Endothelial cell of hepatic sinusoid (primary cell): ENCODE results near the gene CTSL.
"Not testable (repeated sequence)": the region's sequence is repeated elsewhere in the genome, so short reads cannot be mapped to it uniquely, and the experiment has no call there.

ENCODE experiments used
- in situ Hi-C: cut with HindIII; loops from 2 replicates; pipeline ENCODE4 v1.10.0; 2017; ENCODE audit warnings: low sequenced_read_pairs

Gene CTSL

DNA sequence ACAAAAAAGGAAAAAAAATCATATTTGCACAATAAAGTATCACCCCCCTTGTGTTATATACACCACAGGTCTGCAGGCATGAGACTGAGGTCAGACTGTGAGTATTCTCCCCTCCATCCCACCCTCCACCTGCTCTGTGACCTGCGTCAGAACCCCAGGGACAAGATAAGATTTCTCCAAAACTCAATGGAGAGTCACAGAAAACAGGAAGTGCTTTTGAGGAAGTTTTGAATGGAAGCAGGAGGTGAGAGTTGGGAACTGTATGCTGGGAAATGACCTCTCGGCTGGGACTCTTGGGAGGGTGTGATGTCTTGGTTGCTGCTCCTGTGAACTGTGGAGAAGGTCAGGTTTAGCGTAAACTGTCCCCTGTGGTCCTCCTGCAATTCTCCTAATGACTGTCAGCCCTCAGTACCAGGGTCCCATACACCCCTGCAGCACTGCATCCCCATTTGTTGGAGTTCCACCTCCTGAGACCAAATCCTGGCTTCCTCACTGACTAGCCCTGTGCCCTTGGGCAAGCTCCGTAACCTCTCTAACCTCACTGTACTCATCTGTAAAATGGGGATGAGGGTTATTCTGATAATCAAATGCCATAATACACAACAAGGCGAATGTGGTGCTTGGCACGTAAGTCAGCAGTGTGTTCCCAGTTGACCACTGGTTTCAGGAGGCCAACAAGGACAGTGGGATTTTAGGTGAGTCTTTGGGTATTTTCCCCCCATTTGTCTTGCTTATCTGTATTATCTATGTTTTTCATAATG lies 6.9 kb upstream of the CTSL start:
- in situ Hi-C loops, result no loop called here

GRCh38 chr9:87720173-87720572 lies 5.7 kb upstream of the CTSL start:
- in situ Hi-C loops, result no loop called here

- in situ Hi-C loops, result no loop called here
Measured at GRCh38 chr9:87722393-87723088, 3.4 kb upstream of the CTSL start.

- in situ Hi-C loops, result no loop called here
Measured at GRCh38 chr9:87725356-87725899, 491 bp upstream of the CTSL start.

DNA sequence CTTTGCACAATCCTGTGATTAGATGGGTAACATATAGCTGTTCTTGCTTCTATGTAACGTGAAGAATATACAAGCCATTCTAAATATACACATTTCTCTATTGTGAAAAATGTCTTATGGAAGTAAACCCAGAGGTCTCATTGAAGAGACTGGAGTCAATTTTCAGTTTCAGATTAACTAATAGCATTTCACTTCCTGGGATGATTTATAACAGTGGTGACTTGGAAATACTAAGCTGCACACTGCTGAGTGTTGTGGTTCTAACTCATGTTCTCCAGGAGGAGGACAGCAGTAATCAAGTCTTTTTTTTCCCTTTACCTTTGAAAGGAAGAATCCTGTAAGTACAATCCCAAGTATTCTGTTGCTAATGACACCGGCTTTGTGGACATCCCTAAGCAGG lies 3.3 kb downstream of the CTSL start:
- in situ Hi-C loops, result no loop called here

DNA sequence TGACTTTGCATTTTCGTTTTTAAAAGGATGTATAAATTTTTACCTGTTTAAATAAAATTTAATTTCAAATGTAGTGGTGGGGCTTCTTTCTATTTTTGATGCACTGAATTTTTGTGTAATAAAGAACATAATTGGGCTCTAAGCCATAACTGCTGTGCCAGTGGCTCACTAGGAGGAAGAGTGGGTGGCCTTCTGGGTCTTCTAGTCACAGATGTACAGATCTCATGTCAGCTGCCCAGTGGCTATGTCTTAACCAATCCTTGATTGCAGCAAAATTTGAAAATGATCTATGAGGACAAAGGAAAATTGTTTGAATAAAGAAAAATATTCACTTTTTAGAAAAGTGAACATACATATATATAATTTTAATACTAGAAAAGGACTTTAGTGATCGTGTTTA lies 5.4 kb downstream of the CTSL start:
- in situ Hi-C loops, result no loop called here

DNA sequence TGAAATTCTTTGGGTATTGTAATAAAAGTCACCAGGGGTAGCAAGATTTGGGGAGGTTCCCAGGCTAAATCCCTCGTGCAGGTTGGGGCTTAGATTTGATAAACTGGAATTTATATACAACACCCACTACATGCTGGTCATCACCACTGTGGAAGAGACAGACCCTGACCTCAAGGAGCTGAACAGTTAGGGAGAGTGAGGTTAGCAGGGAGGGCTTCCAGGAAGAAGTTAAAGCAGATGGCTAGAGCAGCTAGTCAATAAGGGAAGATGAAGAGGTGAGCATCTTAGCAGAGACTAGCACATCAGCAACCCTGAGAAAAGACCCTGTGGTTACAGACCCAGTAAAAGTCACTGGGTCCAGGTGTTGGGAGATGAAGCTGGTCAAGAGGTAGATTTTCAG lies 6.4 kb downstream of the CTSL start:
- in situ Hi-C loops, result no loop called here

DNA sequence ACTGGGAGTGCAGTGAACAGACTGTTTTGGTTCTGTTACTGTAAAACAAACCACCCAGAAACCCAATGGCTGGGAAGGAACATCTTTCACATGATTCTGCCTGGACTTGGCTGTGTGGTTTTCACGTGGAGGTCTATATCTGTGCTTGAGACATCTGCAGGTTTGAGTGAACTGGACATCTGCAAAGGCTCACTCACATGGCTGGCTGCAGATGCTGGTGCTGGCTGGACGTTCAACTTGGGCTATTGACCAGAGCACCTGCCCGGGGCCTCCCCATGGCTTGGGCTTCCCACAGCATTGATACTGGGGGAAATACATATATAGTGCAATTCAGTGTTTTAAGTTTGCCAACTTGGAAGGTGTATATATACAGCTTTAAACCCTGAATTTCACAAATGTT lies 6.8 kb downstream of the CTSL start:
- in situ Hi-C loops, result no loop called here

DNA sequence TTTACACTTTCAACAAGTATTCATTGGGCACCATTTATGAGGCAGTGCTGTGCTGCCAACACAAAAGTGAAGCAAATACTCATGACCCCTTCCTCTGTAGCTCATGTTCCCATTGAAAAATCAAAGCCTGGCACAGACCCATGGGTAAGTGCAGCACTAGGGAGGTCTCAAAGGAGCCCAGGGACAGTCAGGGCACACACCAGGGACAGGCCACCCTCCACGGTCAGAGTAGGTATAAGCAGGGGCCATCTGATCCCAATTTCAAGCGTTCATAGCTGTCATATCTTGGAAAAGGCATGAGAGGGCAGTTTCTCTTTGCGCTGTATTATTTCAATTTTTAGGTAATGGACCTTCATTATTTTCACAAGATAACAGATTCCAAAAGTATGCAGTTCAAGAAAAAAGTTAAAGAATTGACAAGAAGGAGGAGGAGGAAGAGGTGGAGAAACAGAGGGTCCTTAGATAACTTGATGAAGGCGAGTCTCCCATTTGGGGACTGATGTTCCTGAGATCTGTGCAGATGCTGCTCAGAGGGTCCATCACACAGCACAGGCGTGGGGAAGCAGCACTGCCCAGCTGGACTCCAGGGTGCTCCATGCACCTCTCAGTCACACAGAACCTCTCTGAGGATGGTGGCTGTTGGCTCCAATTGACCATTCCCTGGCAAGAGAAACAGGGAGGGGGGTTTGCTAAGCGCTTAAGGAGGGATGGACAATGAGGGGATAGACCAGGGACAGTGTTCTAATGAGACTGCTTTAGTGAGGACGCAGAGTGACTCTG lies 7.5 kb downstream of the CTSL start:
- in situ Hi-C loops, result no loop called here

- in situ Hi-C loops, result no loop called here
Measured at GRCh38 chr9:87734106-87734505, 8.2 kb downstream of the CTSL start.

GRCh38 chr9:87739546-87739945 lies 13.6 kb downstream of the CTSL start:
- in situ Hi-C loops, result no loop called here

DNA sequence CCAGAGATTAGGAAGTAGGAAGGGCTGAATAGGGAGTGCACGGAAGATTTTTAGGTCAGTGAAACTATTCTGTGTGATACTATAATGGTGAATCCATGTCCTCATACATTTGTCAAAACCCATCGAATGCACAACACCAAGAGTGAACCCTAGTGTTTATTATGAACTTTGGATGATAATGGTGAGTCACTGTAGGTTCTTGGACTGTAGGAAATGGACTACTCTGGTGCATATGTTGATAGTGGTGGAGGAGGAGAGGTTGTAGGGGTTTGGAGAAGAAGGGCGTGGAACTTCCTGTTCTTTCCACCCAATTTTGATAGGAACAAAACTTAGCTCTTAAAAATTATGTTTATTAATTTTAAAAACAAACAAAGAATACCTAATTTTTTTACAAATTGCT lies 14.3 kb downstream of the CTSL start:
- in situ Hi-C loops, result no loop called here

DNA sequence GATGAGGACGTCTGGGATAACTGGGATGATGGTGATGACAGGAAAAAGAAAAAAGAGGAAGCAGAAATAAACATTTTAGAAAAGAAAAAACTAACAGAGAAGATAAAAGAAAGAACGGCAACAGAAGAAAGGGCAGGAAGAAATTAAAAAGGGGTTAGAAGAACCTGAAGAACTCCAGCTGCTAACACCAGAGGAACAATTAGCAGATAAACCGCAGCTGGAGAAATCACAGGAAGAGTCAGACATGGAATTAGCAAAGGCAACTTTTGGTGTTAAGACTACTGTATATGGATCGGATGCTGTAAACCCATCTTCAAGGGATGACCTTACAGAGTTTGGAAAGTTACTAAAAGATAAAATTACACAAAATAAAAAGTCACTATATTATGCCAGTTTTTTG lies 15.4 kb downstream of the CTSL start:
- in situ Hi-C loops, result no loop called here

- in situ Hi-C loops, result no loop called here
Measured at GRCh38 chr9:87741891-87742290, 16.0 kb downstream of the CTSL start.

GRCh38 chr9:87742813-87743428 lies 17.0 kb downstream of the CTSL start:
- in situ Hi-C loops, result no loop called here

- in situ Hi-C loops, result not testable (repeated sequence)
Measured at GRCh38 chr9:87744247-87744646, 18.3 kb downstream of the CTSL start.

- in situ Hi-C loops, result no loop called here
Measured at GRCh38 chr9:87746186-87746585, 20.3 kb downstream of the CTSL start.

- in situ Hi-C loops, result no loop called here
Measured at GRCh38 chr9:87748881-87749280, 23.0 kb downstream of the CTSL start.

GRCh38 chr9:87749335-87750035 lies 23.6 kb downstream of the CTSL start:
- in situ Hi-C loops, result no loop called here

DNA sequence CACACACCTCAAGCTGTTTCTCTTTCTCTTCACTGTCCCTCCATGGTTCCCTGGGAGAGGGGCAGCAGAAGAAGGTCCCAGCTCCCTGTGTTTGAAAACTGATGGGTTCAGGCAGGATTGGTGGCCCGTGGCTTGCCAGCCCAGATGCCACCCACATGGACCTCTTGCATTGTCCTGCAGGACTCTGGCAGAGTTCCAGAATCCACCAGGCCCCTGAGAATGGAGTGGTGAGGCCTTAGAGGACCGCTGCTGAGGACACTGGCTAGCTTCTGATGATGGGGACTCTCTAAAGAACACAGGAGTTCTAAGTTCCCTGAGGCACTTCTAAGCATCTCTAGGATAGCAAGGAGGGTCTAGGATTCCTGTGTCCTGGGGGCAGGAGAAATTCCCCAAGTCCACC lies 24.8 kb downstream of the CTSL start:
- in situ Hi-C loops, result no loop called here

- in situ Hi-C loops, result no loop called here
Measured at GRCh38 chr9:87751423-87751822, 25.5 kb downstream of the CTSL start.
